Measurements from ENCODE around the gene APOA4.

Gene APOA4
- total RNA-seq: 0 reads per million in 3 donors

GRCh38 chr11:116823031-116823843 lies at the start of gene APOA4:
TSS of gene APOA4 (minus strand) at chr11:116823304. CDS start at chr11:116823191, 113 bp downstream.
- H3K4me3 ChIP-seq (ENCODE audit: insufficient read depth, low read depth, low read length, poor library complexity, severe bottlenecking): no peak within 1 kb of the TSS
- no peaks in the 10 kb centered on the region for H3K36me3 ChIP-seq (ENCODE audit: control insufficient read depth, insufficient read depth, low read length)
- H3K4me1 ChIP-seq (ENCODE audit: control insufficient read depth, insufficient read depth, low read length, poor library complexity, severe bottlenecking): no peaks in the 10 kb centered on the region
- no peak for DNase-seq
- no peak within 1 kb of the TSS for H3K27ac ChIP-seq (ENCODE audit: insufficient read depth, low read length, poor library complexity, severe bottlenecking)
- no peaks in the 10 kb centered on the region for H3K27me3 ChIP-seq (replicated peaks; ENCODE audit: control insufficient read depth, insufficient read depth, low read length, poor library complexity, severe bottlenecking)
- no peaks in the 10 kb centered on the region for H3K9me3 ChIP-seq (ENCODE audit: control insufficient read depth, low read length)

- DNase-seq: no peak
- Histone ChIP-seq H3K4me1 (ENCODE audit: control insufficient read depth, insufficient read depth, low read length, poor library complexity, severe bottlenecking) (no peaks in the 10 kb centered on the region), H3K4me3 (ENCODE audit: insufficient read depth, low read depth, low read length, poor library complexity, severe bottlenecking) (no peak overlapping the region), H3K27me3 (replicated peaks; ENCODE audit: control insufficient read depth, insufficient read depth, low read length, poor library complexity, severe bottlenecking) (no peaks in the 10 kb centered on the region), H3K27ac (ENCODE audit: insufficient read depth, low read length, poor library complexity, severe bottlenecking) (no peak overlapping the region), H3K9me3 (ENCODE audit: control insufficient read depth, low read length) (no peaks in the 10 kb centered on the region), H3K36me3 (ENCODE audit: control insufficient read depth, insufficient read depth, low read length) (peaks cover 79% of the 10 kb centered on the region)
Measured at GRCh38 chr11:116871248-116871647, 48.1 kb upstream of the APOA4 start.

- Histone ChIP-seq H3K9me3 (ENCODE audit: control insufficient read depth, low read length) (no peaks in the 10 kb centered on the region), H3K4me1 (ENCODE audit: control insufficient read depth, insufficient read depth, low read length, poor library complexity, severe bottlenecking) (no peaks in the 10 kb centered on the region), H3K4me3 (ENCODE audit: insufficient read depth, low read depth, low read length, poor library complexity, severe bottlenecking) (no peak overlapping the region), H3K27ac (ENCODE audit: insufficient read depth, low read length, poor library complexity, severe bottlenecking) (no peak overlapping the region), H3K36me3 (ENCODE audit: control insufficient read depth, insufficient read depth, low read length) (peaks cover 77% of the 10 kb centered on the region), H3K27me3 (replicated peaks; ENCODE audit: control insufficient read depth, insufficient read depth, low read length, poor library complexity, severe bottlenecking) (no peaks in the 10 kb centered on the region)
- DNase-seq: no peak
Measured at GRCh38 chr11:116870054-116870453, 47.0 kb upstream of the APOA4 start.

- no peak overlapping the region for H3K27ac ChIP-seq (ENCODE audit: insufficient read depth, low read length, poor library complexity, severe bottlenecking)
- no peak for DNase-seq
- H3K27me3 ChIP-seq (replicated peaks; ENCODE audit: control insufficient read depth, insufficient read depth, low read length, poor library complexity, severe bottlenecking): no peaks in the 10 kb centered on the region
- no peaks in the 10 kb centered on the region for H3K9me3 ChIP-seq (ENCODE audit: control insufficient read depth, low read length)
- no peaks in the 10 kb centered on the region for H3K4me1 ChIP-seq (ENCODE audit: control insufficient read depth, insufficient read depth, low read length, poor library complexity, severe bottlenecking)
- peaks cover 77% of the 10 kb centered on the region for H3K36me3 ChIP-seq (ENCODE audit: control insufficient read depth, insufficient read depth, low read length)
- H3K4me3 ChIP-seq (ENCODE audit: insufficient read depth, low read depth, low read length, poor library complexity, severe bottlenecking): no peak overlapping the region
Measured at GRCh38 chr11:116869610-116870009, 46.5 kb upstream of the APOA4 start.

- no peaks in the 10 kb centered on the region for H3K27me3 ChIP-seq (replicated peaks; ENCODE audit: control insufficient read depth, insufficient read depth, low read length, poor library complexity, severe bottlenecking)
- no peak overlapping the region for H3K27ac ChIP-seq (ENCODE audit: insufficient read depth, low read length, poor library complexity, severe bottlenecking)
- no peak overlapping the region for H3K4me3 ChIP-seq (ENCODE audit: insufficient read depth, low read depth, low read length, poor library complexity, severe bottlenecking)
- no peaks in the 10 kb centered on the region for H3K4me1 ChIP-seq (ENCODE audit: control insufficient read depth, insufficient read depth, low read length, poor library complexity, severe bottlenecking)
- H3K36me3 ChIP-seq (ENCODE audit: control insufficient read depth, insufficient read depth, low read length): peaks cover 67% of the 10 kb centered on the region
- H3K9me3 ChIP-seq (ENCODE audit: control insufficient read depth, low read length): no peaks in the 10 kb centered on the region
- no peak for DNase-seq
Measured at GRCh38 chr11:116868066-116868465, 45.0 kb upstream of the APOA4 start.

GRCh38 chr11:116867619-116868018 lies 44.5 kb upstream of the APOA4 start:
- peaks cover 63% of the 10 kb centered on the region for H3K36me3 ChIP-seq (ENCODE audit: control insufficient read depth, insufficient read depth, low read length)
- DNase-seq: no peak
- H3K27me3 ChIP-seq (replicated peaks; ENCODE audit: control insufficient read depth, insufficient read depth, low read length, poor library complexity, severe bottlenecking): no peaks in the 10 kb centered on the region
- no peak overlapping the region for H3K4me3 ChIP-seq (ENCODE audit: insufficient read depth, low read depth, low read length, poor library complexity, severe bottlenecking)
- H3K4me1 ChIP-seq (ENCODE audit: control insufficient read depth, insufficient read depth, low read length, poor library complexity, severe bottlenecking): no peaks in the 10 kb centered on the region
- no peaks in the 10 kb centered on the region for H3K9me3 ChIP-seq (ENCODE audit: control insufficient read depth, low read length)
- H3K27ac ChIP-seq (ENCODE audit: insufficient read depth, low read length, poor library complexity, severe bottlenecking): no peak overlapping the region

- H3K4me3 ChIP-seq (ENCODE audit: insufficient read depth, low read depth, low read length, poor library complexity, severe bottlenecking): no peak overlapping the region
- H3K27ac ChIP-seq (ENCODE audit: insufficient read depth, low read length, poor library complexity, severe bottlenecking): no peak overlapping the region
- H3K36me3 ChIP-seq (ENCODE audit: control insufficient read depth, insufficient read depth, low read length): peaks cover 65% of the 10 kb centered on the region
- H3K4me1 ChIP-seq (ENCODE audit: control insufficient read depth, insufficient read depth, low read length, poor library complexity, severe bottlenecking): no peaks in the 10 kb centered on the region
- no peaks in the 10 kb centered on the region for H3K27me3 ChIP-seq (replicated peaks; ENCODE audit: control insufficient read depth, insufficient read depth, low read length, poor library complexity, severe bottlenecking)
- no peak for DNase-seq
- no peaks in the 10 kb centered on the region for H3K9me3 ChIP-seq (ENCODE audit: control insufficient read depth, low read length)
Measured at GRCh38 chr11:116866804-116867455, 43.8 kb upstream of the APOA4 start.

GRCh38 chr11:116865696-116866095 lies 42.6 kb upstream of the APOA4 start:
- no peak for DNase-seq
- Histone ChIP-seq H3K4me1 (ENCODE audit: control insufficient read depth, insufficient read depth, low read length, poor library complexity, severe bottlenecking) (no peaks in the 10 kb centered on the region), H3K36me3 (ENCODE audit: control insufficient read depth, insufficient read depth, low read length) (peaks cover 67% of the 10 kb centered on the region), H3K27ac (ENCODE audit: insufficient read depth, low read length, poor library complexity, severe bottlenecking) (no peak overlapping the region), H3K27me3 (replicated peaks; ENCODE audit: control insufficient read depth, insufficient read depth, low read length, poor library complexity, severe bottlenecking) (no peaks in the 10 kb centered on the region), H3K9me3 (ENCODE audit: control insufficient read depth, low read length) (no peaks in the 10 kb centered on the region), H3K4me3 (ENCODE audit: insufficient read depth, low read depth, low read length, poor library complexity, severe bottlenecking) (no peak overlapping the region)

GRCh38 chr11:116864531-116864930 lies 41.4 kb upstream of the APOA4 start:
- H3K4me3 ChIP-seq (ENCODE audit: insufficient read depth, low read depth, low read length, poor library complexity, severe bottlenecking): no peak overlapping the region
- no peaks in the 10 kb centered on the region for H3K27me3 ChIP-seq (replicated peaks; ENCODE audit: control insufficient read depth, insufficient read depth, low read length, poor library complexity, severe bottlenecking)
- H3K4me1 ChIP-seq (ENCODE audit: control insufficient read depth, insufficient read depth, low read length, poor library complexity, severe bottlenecking): no peaks in the 10 kb centered on the region
- no peaks in the 10 kb centered on the region for H3K9me3 ChIP-seq (ENCODE audit: control insufficient read depth, low read length)
- peaks cover 64% of the 10 kb centered on the region for H3K36me3 ChIP-seq (ENCODE audit: control insufficient read depth, insufficient read depth, low read length)
- DNase-seq: no peak
- no peak overlapping the region for H3K27ac ChIP-seq (ENCODE audit: insufficient read depth, low read length, poor library complexity, severe bottlenecking)

GRCh38 chr11:116862951-116863350 lies 39.8 kb upstream of the APOA4 start:
- H3K27me3 ChIP-seq (replicated peaks; ENCODE audit: control insufficient read depth, insufficient read depth, low read length, poor library complexity, severe bottlenecking): no peaks in the 10 kb centered on the region
- H3K4me3 ChIP-seq (ENCODE audit: insufficient read depth, low read depth, low read length, poor library complexity, severe bottlenecking): no peak overlapping the region
- DNase-seq: no peak
- no peaks in the 10 kb centered on the region for H3K4me1 ChIP-seq (ENCODE audit: control insufficient read depth, insufficient read depth, low read length, poor library complexity, severe bottlenecking)
- no peaks in the 10 kb centered on the region for H3K9me3 ChIP-seq (ENCODE audit: control insufficient read depth, low read length)
- no peak overlapping the region for H3K27ac ChIP-seq (ENCODE audit: insufficient read depth, low read length, poor library complexity, severe bottlenecking)
- H3K36me3 ChIP-seq (ENCODE audit: control insufficient read depth, insufficient read depth, low read length): peaks cover 67% of the 10 kb centered on the region
